ENCODE data around the gene SMG6. TPM values are rescaled to one million over a fixed set of nuclear protein-coding genes. Genes with fewer than 3 reads are reported as not detected.

SMG6 gene
- total and polyA plus RNA-seq, 2 of the 4 experiments (the other 2 are of a cell fraction), result 16.3 to 30.3 TPM

GRCh38 chr17:2086306-2086705 lies 217.3 kb downstream of the SMG6 start:
- Histone ChIP-seq H3K4me1 (ENCODE audit: control insufficient read depth, insufficient read depth, low read length) (peaks cover 42% of the 10 kb centered on the region), H3K4me2 (ENCODE audit: low read depth, low read length) (no peak overlapping the region), H3K9ac (ENCODE audit: low read depth, low read length) (no peak overlapping the region), H4K8ac (ENCODE audit: low read depth in 2 of 2, low read length in 2 of 2) (peak overlapping the region in 1 of 2 experiments; percentile 41; a peak in 2 of 4 replicates), H3K9me1 (ENCODE audit: insufficient read depth, low read length) (peaks cover 54% of the 10 kb centered on the region), H4K20me1 (ENCODE audit: insufficient read depth, low read length) (no peaks in the 10 kb centered on the region; the same call in 1 of the 2 replicates), H3K23ac (ENCODE audit: low read depth, low read length) (peak overlapping the region; percentile 28; the same call in 1 of the 2 replicates), H2BK5ac (ENCODE audit: low read depth, low read length, poor library complexity, severe bottlenecking) (no peak overlapping the region), H3K9me3 (ENCODE audit: control insufficient read depth, insufficient read depth, low read length) (no peaks in the 10 kb centered on the region), H2BK15ac (ENCODE audit: low read depth, low read length) (peak overlapping the region; percentile 87; the same call in 1 of the 3 replicates), H3K18ac (ENCODE audit: low read depth, low read length) (0 out of 2 replicates have a peak overlapping the region, but pooled peaks have one; percentile 4), H3K4ac (ENCODE audit: low read depth, low read length) (peak overlapping the region; percentile 86), H2BK20ac (ENCODE audit: low read depth, low read length) (peak overlapping the region; percentile 6; the same call in 1 of the 2 replicates), H2AFZ (replicated peaks; ENCODE audit: low read length, poor library complexity) (no peak overlapping the region), H3K56ac (ENCODE audit: extremely low read depth, insufficient read depth, low read length) (no peak overlapping the region), H3K36me3 (ENCODE audit: control insufficient read depth, insufficient read depth, low read length) (peaks cover 10% of the 10 kb centered on the region), H4K91ac (ENCODE audit: insufficient read depth, low read depth, low read length) (peak overlapping the region; percentile 10; the same call in 1 of the 2 replicates), H3K4me3 (ENCODE audit: insufficient read depth, low read depth, low read length) (no peak overlapping the region), H2BK120ac (ENCODE audit: low read depth, low read length) (peak overlapping the region; percentile 58), H2AK9ac (replicated peaks; ENCODE audit: low read depth, low read length, poor library complexity) (no peak overlapping the region), H3K27ac (ENCODE audit: insufficient read depth, low read length) (no peak overlapping the region), H2AK5ac (ENCODE audit: low read depth, low read length) (peak overlapping the region; percentile 96), H3K27me3 (ENCODE audit: control insufficient read depth, insufficient read depth, low read length) (no peaks in the 10 kb centered on the region), H3K14ac (replicated peaks; ENCODE audit: low read depth, low read length) (peak overlapping the region; percentile 97; the same call in 1 of the 2 replicates), H3K79me1 (ENCODE audit: low read depth in 1 of 2, low read length in 2 of 2) (peaks cover 5 to 96% of the 10 kb centered on the region in 2 experiments; a peak in 3 of 4 replicates), H4K5ac (ENCODE audit: low read depth, low read length) (peak overlapping the region; percentile 9; the same call in 1 of the 2 replicates)
- TF ChIP-seq SMC3 (IDR thresholded peaks at IDR 0.05; ENCODE audit: low read depth, low read length), result no peak
- no peak for TF ChIP-seq MAZ (IDR thresholded peaks at IDR 0.05; ENCODE audit: borderline replicate concordance, low read depth, low read length)
- no CpG with 5 or more reads among the region's 3 CpGs for WGBS, 2 experiments (ENCODE audit: extremely low coverage in 2 of 2, insufficient read length in 1 of 2)
- dilution Hi-C loops (cut with HindIII; ENCODE audit: low sequenced_read_pairs, unreplicated experiment) (no loop called here), intact Hi-C loops (cut with micrococcal nuclease) (no loop called here), in situ Hi-C loops (cut with MboI; ENCODE audit: low sequenced_read_pairs) (no loop called here)
- ChIA-PET CTCF (interaction anchor here (1.7 to 2.9 kb wide), 2 partner anchors 9 to 159 kb away, joined by 6 to 12 read pairs; no protein-coding TSS in a partner anchor), POLR2A (ENCODE audit: unreplicated experiment) (no interaction called here)
- no peak for DNase-seq
- no peak for ATAC-seq (ENCODE audit: low read depth)
- BruUV-seq (replicated peaks), result no TSS peak
